GM19043 (cell line): Measurements from ENCODE around the gene ALG3.

Source experiments
- ATAC-seq: cut with Tn5 transposase; IDR thresholded peaks from one replicate; pipeline ENCODE4 v1.9.1; 2021; ENCODE audit warnings: low read depth; ENCODE audit not compliant: unreplicated experiment

The ALG3 gene

DNA sequence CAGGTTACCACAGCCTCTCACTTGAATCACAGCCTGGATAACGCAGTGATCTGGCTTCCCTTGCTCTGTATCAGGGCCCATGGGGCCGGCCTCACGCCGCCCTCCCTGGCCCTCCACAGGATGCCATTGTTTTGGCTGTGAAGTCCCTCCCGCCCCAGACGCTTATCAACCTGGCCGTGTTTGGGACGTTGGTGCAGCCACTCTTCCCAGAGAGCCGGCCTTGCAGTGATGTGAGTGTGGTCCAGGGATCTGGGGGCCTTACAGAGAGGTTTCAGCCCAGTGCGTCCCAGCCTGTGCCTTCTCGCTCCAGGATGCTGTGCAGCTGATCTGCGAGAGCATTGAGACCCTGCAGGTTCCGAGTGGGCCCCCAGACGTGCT, 12.7 kb downstream of the ALG3 start:
- no peak for ATAC-seq

DNA sequence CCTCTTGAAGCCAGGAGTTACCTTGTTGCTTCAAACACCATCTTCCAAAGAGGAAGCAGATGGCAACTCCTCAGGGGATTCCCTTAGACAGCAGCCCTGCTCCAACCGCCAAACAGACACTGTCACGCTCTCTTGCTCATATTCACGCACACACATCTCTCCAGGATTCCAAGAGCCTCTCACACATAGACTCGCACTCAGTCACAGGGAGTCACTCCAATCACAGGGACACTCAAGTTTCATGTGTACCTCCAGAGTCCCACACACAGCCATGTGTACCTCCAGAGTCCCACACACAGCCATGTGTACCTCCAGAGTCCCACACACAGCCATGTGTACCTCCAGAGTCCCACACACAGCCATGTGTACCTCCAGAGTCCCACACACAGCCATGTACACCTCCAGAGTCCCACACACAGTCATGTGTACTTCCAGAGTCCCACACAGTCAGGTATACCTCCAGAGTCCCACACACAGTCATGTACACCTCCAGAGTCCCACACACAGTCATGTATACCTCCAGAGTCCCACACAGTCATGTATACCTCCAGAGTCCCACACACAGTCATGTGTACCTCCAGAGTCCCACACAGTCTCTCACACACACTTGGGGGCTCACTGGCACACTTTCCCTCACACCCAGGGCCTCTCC, 13.3 kb downstream of the ALG3 start:
- ATAC-seq, result no peak

GRCh38 chr3:184234671-184235380, 13.9 kb downstream of the ALG3 start:
- no peak for ATAC-seq

GRCh38 chr3:184234224-184234623, 14.5 kb downstream of the ALG3 start:
- no peak for ATAC-seq

- no peak for ATAC-seq
These were observed 15.5 kb downstream of the ALG3 start for GRCh38 chr3:184233127-184233843.

- no peak for ATAC-seq
These were observed 17.1 kb downstream of the ALG3 start for GRCh38 chr3:184231671-184232070.

DNA sequence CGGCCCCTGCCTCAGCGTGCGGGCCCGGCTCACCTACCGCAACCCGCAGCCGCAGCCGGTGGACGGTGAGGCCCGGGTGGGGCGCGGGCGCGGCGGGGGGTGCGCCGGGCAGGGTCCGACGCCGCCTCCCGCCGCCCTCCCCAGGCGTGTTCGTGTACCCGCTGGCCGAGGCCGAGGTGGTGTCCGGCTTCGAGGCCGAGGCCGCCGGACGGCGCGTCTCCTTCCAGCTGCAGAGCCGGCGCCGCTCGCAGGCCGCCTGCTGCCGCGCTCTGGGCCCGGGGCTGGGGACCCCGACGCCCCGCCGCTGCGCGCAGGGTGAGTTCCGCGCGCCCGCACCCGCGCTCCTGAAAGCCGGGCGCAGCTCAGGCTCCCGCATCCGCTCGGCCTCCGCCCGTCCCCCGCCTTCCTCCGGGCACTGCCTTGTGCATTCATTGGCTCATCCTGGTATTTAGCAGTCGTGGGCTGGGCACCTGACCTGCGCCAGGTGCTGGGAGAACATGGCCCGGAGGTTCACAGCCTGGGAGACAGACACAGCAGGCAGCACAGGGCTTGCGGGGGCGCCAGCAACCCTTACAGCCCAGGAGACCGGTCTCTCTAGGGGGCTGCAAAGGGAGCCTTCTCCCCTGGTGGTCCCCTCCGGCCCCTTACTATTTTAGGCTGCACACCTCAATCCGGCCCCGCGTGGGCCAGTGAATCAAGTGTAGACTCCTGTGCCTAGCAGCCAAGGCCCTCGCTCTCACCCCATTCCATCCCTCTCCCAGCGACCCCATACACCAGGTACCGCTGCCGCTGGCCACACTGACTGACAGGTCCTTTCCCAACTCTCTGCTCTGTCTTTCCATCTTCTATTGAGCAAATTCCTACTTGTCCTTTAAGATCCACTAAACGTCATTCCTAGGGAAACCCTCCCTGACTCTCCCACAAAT, 17.9 kb downstream of the ALG3 start:
- no peak for ATAC-seq

GRCh38 chr3:184230081-184230602, 18.6 kb downstream of the ALG3 start:
- no peak for ATAC-seq

DNA sequence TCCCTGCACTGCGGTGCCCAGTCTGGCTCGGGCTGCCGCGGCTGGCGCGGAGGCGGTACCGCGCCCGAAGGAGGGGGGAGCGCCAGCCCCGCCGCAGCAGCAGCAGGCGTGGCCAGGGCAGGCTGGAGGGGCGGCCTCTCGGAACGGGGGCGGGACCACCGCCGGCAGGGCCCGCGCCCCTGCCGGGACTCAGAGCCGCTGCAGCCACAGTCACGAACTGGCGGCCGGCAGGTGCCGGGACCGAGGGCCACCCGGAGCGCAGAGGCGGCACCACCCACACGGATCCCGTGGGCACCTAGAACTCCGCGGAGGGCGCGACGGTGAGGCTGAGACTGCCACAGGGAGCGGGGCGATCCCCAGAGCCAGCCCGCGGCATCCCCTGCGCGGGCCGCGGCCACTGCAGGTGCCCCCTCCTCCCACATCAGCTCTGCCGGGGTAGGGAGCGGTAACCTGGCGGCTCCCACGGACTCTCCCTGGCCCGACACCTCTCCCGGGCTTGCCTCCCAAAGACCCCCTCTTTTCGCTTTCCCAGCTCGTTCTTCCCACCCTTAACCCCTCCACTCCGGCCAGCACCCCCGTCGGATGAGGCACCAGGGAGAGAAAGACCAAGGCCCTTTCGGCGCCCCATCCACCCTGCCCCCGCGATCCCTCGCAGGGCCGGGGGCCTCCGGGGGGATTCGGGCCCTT, 19.2 kb downstream of the ALG3 start, which contains the start of gene VWA5B2:
Gene VWA5B2 (plus strand): TSS at position 192 of the 687 bp plus-strand sequence. CDS start 944 bp downstream, outside the sequence.
- ATAC-seq, result peak; percentile 51

- no peak for ATAC-seq
These were observed 20.2 kb downstream of the ALG3 start for GRCh38 chr3:184228376-184229137.

DNA sequence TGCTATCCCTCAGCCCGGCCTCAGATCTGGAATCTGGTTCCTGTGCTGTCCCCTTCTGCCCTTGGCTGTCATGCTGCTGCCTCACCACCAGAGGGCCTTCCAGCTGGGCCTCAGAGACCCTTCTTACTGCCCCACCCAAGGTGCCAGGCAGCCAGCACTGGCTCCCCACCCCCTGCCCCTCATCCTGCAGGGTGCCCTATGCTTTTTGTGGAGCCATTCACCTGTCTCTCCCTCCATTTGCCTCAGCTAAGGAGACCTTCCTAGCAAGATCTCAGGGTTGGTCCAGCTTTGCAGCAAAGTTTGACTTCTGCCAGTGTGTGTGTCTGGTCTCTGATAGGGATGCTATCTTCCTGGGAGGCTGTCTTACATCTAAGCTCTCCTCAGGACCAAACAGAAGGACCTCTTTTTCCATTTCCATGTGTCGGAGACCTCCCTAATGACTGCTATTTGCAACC, 21.3 kb downstream of the ALG3 start:
- no peak for ATAC-seq

DNA sequence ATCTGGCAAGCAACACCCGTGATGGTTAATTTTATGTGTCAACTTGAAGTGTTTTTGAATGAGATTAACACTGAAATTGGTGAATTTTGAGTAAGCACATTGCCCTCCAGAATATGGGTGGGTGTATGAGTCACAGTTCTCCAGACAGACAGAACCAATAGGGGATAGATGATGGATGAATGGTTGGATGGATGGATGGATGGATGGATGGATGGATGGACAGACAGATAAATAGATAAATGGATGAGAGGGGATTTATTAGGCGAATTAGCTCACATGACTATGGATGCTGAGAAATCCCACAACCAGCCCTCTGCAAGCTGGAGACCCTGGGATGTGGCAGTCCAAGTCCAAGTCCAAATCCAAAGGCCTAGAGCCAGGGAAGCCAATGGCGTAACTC, 24.8 kb downstream of the ALG3 start:
- ATAC-seq, result no peak

- no peak for ATAC-seq
These were observed 26.2 kb downstream of the ALG3 start for GRCh38 chr3:184222521-184222920.

- ATAC-seq, result no peak
These were observed 29.9 kb downstream of the ALG3 start for GRCh38 chr3:184218814-184219213.

- ATAC-seq, result no peak
These were observed 37.0 kb downstream of the ALG3 start for GRCh38 chr3:184211718-184212117.

- ATAC-seq, result no peak
These were observed 37.5 kb downstream of the ALG3 start for GRCh38 chr3:184211297-184211696.

GRCh38 chr3:184209146-184209923, 39.4 kb downstream of the ALG3 start:
- no peak for ATAC-seq

- no peak for ATAC-seq
These were observed 45.2 kb downstream of the ALG3 start for GRCh38 chr3:184203526-184203925.
